Lung (tissue), 12 donors: ENCODE results near the gene TOP2A. TPM values are rescaled to one million over a fixed set of nuclear protein-coding genes. Genes with fewer than 3 reads are reported as not detected.

Experiments used
- ATAC-seq: fragments of 200-7000 bp; cut with Tn5 transposase; one replicate; pipeline ENCODE4 v1.9.1; 2020; ENCODE audit warnings: moderate number of reproducible peaks; ENCODE audit not compliant: insufficient read depth, low FRiP score
- DNase-seq, 3 donors: peaks; one replicate each; pipeline ENCODE4 v3.0.0-alpha.2; 2013 to 2017
- H3K27ac ChIP-seq, 2 donors: one replicate each; pipeline ENCODE4 v1.5.1; 2013; ENCODE audit warnings: mild to moderate bottlenecking in 2 of 2, moderate library complexity in 2 of 2, control low read depth in 1 of 2, inconsistent platforms in 1 of 2, low read depth in 1 of 2, low read length in 1 of 2
- H3K27me3 ChIP-seq, 3 donors: one replicate each; pipeline ENCODE4 v1.5.1; 2013; ENCODE audit warnings: low read length in 2 of 3; ENCODE audit not compliant: control insufficient read depth in 3 of 3, insufficient read depth in 3 of 3
- H3K36me3 ChIP-seq, 4 donors: one replicate each; pipeline ENCODE4 v1.5.1; 2013; ENCODE audit warnings: low read length in 4 of 4, mild to moderate bottlenecking in 1 of 4, moderate library complexity in 1 of 4; ENCODE audit not compliant: control insufficient read depth in 4 of 4, insufficient read depth in 4 of 4
- H3K4me1 ChIP-seq, 5 donors: one replicate each; pipeline ENCODE4 v1.5.1; 2013; ENCODE audit warnings: low read length in 5 of 5, mild to moderate bottlenecking in 2 of 5, moderate library complexity in 1 of 5; ENCODE audit not compliant: control insufficient read depth in 5 of 5, insufficient read depth in 5 of 5
- H3K4me3 ChIP-seq: one replicate; pipeline ENCODE4 v1.5.1; 2013; ENCODE audit warnings: mild to moderate bottlenecking, control low read depth, moderate library complexity
- H3K9ac ChIP-seq, 2 donors: one replicate each; pipeline ENCODE4 v1.5.1; 2013; ENCODE audit warnings: low read length in 2 of 2, control low read depth in 1 of 2; ENCODE audit not compliant: insufficient read depth in 1 of 2
- H3K9me3 ChIP-seq, 4 donors: one replicate each; pipeline ENCODE4 v1.5.1; 2013; ENCODE audit warnings: low read length in 3 of 4, mild to moderate bottlenecking in 1 of 4, moderate library complexity in 1 of 4; ENCODE audit not compliant: control insufficient read depth in 4 of 4, insufficient read depth in 3 of 4
- WGBS, 2 donors: extraction: QIAGEN DNeasy Blood & Tissue Kit; methylation state at CpG; one replicate each; pipeline ENCODE4 v1.1.7; 2013; 5-methylcytosine and 5-hydroxymethylcytosine counted together
- polyA plus RNA-seq, 2 donors: library from polyadenylated mRNA; stranded (reverse); fragments of 200-250 nt; gene quantifications; one replicate each; pipeline ENCODE4 v1.2.1, GENCODE V29; 2013
- total RNA-seq, 2 donors: library from RNA; depleted of rRNA in 1 of 2; stranded (reverse); fragments of >200 nt in 1 of 2; gene quantifications; one replicate each; pipeline ENCODE4 v1.2.1, GENCODE V29; 2014 to 2021
- TF ChIP-seq, protein P1 (sequence below): IDR thresholded peaks from 2 replicates; pipeline ENCODE4 v1.5.1; 2012; ENCODE audit warnings: mild to moderate bottlenecking; ENCODE audit errors: control extremely low read depth, extremely low read depth
- donor health status: control.
- donor health status: control.
- donor health status: Bipolar disorder and iron deficiency.
- donor health status: healthy.
- donor health status: DM: yes; HTN: yes; CAD: no.

TOP2A gene
- total and polyA plus RNA-seq, 4 donors, result 2.6 to 21.6 (median 9.6) TPM

DNA sequence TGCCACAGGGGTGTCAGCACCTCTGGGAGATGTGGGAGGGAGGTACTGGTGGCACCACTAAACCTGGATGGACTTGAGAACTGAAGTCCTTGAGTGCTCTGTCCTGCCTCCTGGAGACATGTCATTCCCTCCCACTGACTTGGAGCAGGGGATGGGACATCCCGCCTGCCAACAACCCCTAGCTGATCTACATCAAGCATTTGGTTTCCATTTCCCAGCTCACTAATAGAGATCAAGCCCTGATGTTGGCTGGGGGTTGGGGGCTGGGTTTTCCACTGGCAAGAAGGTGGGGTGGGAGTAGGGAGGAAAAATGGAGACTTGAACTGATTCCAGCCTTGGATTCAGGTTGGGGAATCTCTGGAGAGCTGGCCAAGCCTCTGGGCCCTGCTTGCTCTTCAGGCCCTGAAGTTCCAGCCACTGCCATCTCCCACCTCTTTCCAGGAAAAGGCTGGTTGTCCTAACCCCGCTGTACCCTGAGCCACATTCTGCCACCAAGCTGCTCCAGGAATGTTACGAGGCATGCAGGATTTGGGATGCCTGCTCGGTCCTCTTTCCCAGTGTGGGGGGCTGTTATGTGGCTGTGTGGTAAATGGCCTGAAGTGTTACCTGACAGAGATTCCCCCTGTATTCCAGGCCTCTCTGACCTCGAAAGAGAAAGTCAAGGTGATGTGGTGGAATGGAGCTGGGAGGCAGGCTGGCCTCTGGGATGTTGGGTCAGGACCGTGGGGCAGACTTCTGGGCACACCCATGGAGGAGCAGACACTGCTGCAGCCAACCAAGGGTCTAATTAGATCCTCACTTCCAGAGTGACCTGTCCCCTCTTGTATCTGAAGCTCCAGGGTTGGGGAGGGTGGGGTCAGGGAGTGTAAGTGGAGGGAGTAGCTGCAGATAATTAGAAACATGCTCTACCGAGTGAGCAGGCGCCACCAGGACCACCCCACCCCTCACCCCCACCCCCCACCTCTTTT lies 42.2 kb upstream of the TOP2A start:
- peaks cover 3 to 73% (median 42%) of the 10 kb centered on the region in 5 donors for H3K4me1 ChIP-seq
- no peak overlapping the region for H3K9ac ChIP-seq
- TF ChIP-seq, protein P1, sequence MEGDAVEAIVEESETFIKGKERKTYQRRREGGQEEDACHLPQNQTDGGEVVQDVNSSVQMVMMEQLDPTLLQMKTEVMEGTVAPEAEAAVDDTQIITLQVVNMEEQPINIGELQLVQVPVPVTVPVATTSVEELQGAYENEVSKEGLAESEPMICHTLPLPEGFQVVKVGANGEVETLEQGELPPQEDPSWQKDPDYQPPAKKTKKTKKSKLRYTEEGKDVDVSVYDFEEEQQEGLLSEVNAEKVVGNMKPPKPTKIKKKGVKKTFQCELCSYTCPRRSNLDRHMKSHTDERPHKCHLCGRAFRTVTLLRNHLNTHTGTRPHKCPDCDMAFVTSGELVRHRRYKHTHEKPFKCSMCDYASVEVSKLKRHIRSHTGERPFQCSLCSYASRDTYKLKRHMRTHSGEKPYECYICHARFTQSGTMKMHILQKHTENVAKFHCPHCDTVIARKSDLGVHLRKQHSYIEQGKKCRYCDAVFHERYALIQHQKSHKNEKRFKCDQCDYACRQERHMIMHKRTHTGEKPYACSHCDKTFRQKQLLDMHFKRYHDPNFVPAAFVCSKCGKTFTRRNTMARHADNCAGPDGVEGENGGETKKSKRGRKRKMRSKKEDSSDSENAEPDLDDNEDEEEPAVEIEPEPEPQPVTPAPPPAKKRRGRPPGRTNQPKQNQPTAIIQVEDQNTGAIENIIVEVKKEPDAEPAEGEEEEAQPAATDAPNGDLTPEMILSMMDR, result no peak
- 72 to 87% methylated on average over 8 of the region's 8 CpGs for WGBS, 2 donors
- H3K27me3 ChIP-seq, result no peaks in the 10 kb centered on the region
- H3K9me3 ChIP-seq, result no peaks in the 10 kb centered on the region
- no peak overlapping the region for H3K4me3 ChIP-seq
- ATAC-seq, result no peak
- H3K27ac ChIP-seq, result no peak overlapping the region
- DNase-seq, result peak in 2 of 3 donors; percentile 23 to 41
- peaks cover 0 to 19% (median 0%) of the 10 kb centered on the region in 4 donors for H3K36me3 ChIP-seq

GRCh38 chr17:40458851-40459482 lies 41.3 kb upstream of the TOP2A start:
- no peak overlapping the region for H3K4me3 ChIP-seq
- H3K27me3 ChIP-seq, result no peaks in the 10 kb centered on the region
- peaks cover 3 to 73% (median 42%) of the 10 kb centered on the region in 5 donors for H3K4me1 ChIP-seq
- no peak for DNase-seq
- no peak for ATAC-seq
- no peak overlapping the region for H3K9ac ChIP-seq
- WGBS, 2 donors, result 87 to 92% methylated on average over 12 of the region's 12 CpGs
- H3K9me3 ChIP-seq, result no peaks in the 10 kb centered on the region
- TF ChIP-seq, protein P1, result no peak
- H3K36me3 ChIP-seq, result peaks cover 0 to 27% (median 4%) of the 10 kb centered on the region in 4 donors
- H3K27ac ChIP-seq, result no peak overlapping the region

DNA sequence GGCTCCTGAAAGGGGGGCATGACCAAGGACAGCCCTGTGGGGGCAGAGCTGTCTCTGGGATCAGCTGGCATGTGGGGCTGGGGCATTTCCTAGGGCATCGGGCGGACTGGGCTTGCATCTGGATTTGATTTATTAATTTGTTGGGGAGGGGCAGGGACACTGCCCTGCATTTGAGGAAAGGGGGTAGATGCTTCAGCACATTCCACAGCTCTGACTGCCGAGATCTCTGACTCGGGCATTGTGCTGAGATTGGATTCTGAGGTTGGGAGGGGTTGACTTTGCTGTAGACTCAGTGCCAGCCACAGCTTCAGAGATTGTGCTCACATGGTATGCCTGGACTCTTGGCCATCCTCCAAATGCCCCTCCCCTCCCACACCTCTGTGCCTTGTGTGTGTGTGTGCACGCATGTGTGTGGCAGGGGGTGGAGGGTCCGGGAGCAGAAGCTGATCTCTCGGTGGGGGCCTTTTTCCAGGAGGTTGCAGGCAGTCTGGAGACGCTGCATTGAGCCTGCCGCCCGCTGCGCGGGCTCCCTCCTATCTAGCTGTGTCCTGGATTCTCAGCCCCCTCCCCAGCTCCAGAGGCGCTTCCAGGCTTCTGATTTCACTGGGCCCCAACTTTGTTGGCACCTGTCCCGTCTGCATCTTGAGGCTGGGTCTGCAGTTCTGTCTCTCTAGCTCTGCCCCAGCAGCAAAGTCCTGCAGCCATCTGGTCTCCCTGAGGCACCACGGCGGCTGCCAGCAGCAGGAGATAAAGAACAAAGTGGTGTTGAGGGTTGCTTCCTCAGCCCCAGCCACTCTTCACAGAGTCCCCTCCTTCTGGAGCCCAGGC lies 40.5 kb upstream of the TOP2A start:
- ATAC-seq (no peak), DNase-seq (peak; percentile 82 to 90 (median 86))
- Histone ChIP-seq H3K27me3 (no peaks in the 10 kb centered on the region), H3K4me1 (peaks cover 3 to 71% (median 42%) of the 10 kb centered on the region in 5 donors), H3K36me3 (peaks cover 0 to 33% (median 4%) of the 10 kb centered on the region in 4 donors), H3K4me3 (no peak overlapping the region), H3K27ac (peak overlapping the region in 1 of 2 donors; percentile 26), H3K9me3 (no peaks in the 10 kb centered on the region), H3K9ac (no peak overlapping the region)
- TF ChIP-seq, protein P1, result no peak
- 55 to 73% methylated on average over 16 of the region's 16 CpGs for WGBS, 2 donors
